ENCODE data around the gene TMEM91. TPM values are rescaled to one million over a fixed set of nuclear protein-coding genes. Genes with fewer than 3 reads are reported as not detected.

The TMEM91 gene
- total and polyA plus RNA-seq, 2 donors (not counting 3 experiments of a cell fraction or from before 2014, with no cell fraction given) = 9.0 to 13.2 TPM

GRCh38 chr19:41411968-41412265 lies 35.6 kb downstream of the TMEM91 start:
- Histone ChIP-seq H3K36me3 (ENCODE audit: control insufficient read depth in 2 of 2, extremely low read depth in 1 of 2, insufficient read depth in 2 of 2, low read length in 2 of 2) (peaks cover 0 to 23% of the 10 kb centered on the region in 2 experiments), H3K4me1 (ENCODE audit: control insufficient read depth, extremely low read depth, insufficient read depth, low read length) (peaks cover 8% of the 10 kb centered on the region), H3K4me3 (replicated peaks in 1 of 3; ENCODE audit: insufficient read depth in 1 of 3, low read depth in 1 of 3, low read length in 3 of 3) (no peak overlapping the region), H4K20me1 (replicated peaks; ENCODE audit: control insufficient read depth, extremely low read depth, insufficient read depth, low read length) (no peaks in the 10 kb centered on the region), H3K4me2 (ENCODE audit: insufficient read depth, low read length) (no peak overlapping the region), H3K27ac (ENCODE audit: insufficient read depth, low read depth, low read length) (no peak overlapping the region), H3K9me1 (replicated peaks; ENCODE audit: control insufficient read depth, extremely low read depth, insufficient read depth, low read length) (no peaks in the 10 kb centered on the region), H3K27me3 (ENCODE audit: control insufficient read depth in 2 of 2, insufficient read depth in 2 of 2, low read length in 2 of 2) (no peaks in the 10 kb centered on the region), H3K9ac (replicated peaks; ENCODE audit: extremely low read depth, insufficient read depth, low read length) (no peak overlapping the region), H2AFZ (ENCODE audit: low read depth, low read length) (no peak overlapping the region), H3K9me3 (replicated peaks; ENCODE audit: control insufficient read depth, insufficient read depth, low read length) (no peaks in the 10 kb centered on the region), H3K79me2 (ENCODE audit: control insufficient read depth, insufficient read depth, low read length) (no peaks in the 10 kb centered on the region)
- ChIA-PET POLR2A (no interaction called here), CTCF (no interaction called here)
- DNase-seq (ENCODE audit: low read depth, low spot score) (no peak), FAIRE-seq (no peak)
- BruUV-seq (replicated peaks) = no TSS peak
- dilution Hi-C loops (cut with MboI; ENCODE audit: extremely low pct_ligation_motif_present, low sequenced_read_pairs) (no loop called here), intact Hi-C loops (cut with micrococcal nuclease) (no loop called here)
- TF ChIP-seq, protein P1, sequence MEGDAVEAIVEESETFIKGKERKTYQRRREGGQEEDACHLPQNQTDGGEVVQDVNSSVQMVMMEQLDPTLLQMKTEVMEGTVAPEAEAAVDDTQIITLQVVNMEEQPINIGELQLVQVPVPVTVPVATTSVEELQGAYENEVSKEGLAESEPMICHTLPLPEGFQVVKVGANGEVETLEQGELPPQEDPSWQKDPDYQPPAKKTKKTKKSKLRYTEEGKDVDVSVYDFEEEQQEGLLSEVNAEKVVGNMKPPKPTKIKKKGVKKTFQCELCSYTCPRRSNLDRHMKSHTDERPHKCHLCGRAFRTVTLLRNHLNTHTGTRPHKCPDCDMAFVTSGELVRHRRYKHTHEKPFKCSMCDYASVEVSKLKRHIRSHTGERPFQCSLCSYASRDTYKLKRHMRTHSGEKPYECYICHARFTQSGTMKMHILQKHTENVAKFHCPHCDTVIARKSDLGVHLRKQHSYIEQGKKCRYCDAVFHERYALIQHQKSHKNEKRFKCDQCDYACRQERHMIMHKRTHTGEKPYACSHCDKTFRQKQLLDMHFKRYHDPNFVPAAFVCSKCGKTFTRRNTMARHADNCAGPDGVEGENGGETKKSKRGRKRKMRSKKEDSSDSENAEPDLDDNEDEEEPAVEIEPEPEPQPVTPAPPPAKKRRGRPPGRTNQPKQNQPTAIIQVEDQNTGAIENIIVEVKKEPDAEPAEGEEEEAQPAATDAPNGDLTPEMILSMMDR (IDR thresholded peaks at IDR 0.05; ENCODE audit: extremely low read depth in 1 of 2, insufficient read depth in 1 of 2, low read depth in 1 of 2, low read length in 2 of 2) = no peak
- TF ChIP-seq MAX (IDR thresholded peaks at IDR 0.05; ENCODE audit: insufficient read depth, insufficient read length) = no peak
- TF ChIP-seq GATA2 (IDR thresholded peaks at IDR 0.05; ENCODE audit: insufficient read depth, insufficient read length, low read depth, low read length) = no peak
- no peak for TF ChIP-seq FOS (IDR thresholded peaks at IDR 0.05; ENCODE audit: borderline replicate concordance, insufficient read depth, low read length)
- no peak for TF ChIP-seq POLR2A (IDR thresholded peaks at IDR 0.05; ENCODE audit: low read depth, low read length)
- TF ChIP-seq POLR2AphosphoS5 (IDR thresholded peaks at IDR 0.05; ENCODE audit: insufficient read depth, low read depth, low read length) = no peak
- no peak for TF ChIP-seq EZH2 (IDR thresholded peaks at IDR 0.05; ENCODE audit: borderline replicate concordance, low read depth, low read length, severe bottlenecking)
- TF ChIP-seq JUN (IDR thresholded peaks at IDR 0.05; ENCODE audit: borderline replicate concordance, insufficient read depth, insufficient read length, low read depth) = no peak
- no peak for TF ChIP-seq MYC (IDR thresholded peaks at IDR 0.05; ENCODE audit: low read depth, low read length)
